Bone marrow (tissue), 2 donors: ENCODE results near the gene WDR59.
A peak's percentile ranks its signal among the peaks of the same experiment; 100 is the strongest.
"Not testable (repeated sequence)": the region's sequence is repeated elsewhere in the genome, so short reads cannot be mapped to it uniquely, and the experiment has no call there.

Experiments used
- DNase-seq, 2 donors: peaks; one replicate each; lab custom pipeline; 2025; lab: John Stamatoyannopoulos, UW

WDR59 gene

GRCh38 chr16:74984529-74985296 is at the start of gene WDR59:
Gene WDR59, minus strand, starts transcription at chr16:74985123. Its CDS starts 106 bp downstream, at chr16:74985017.
- peak; percentile 83 to 99 for DNase-seq

- DNase-seq, result no peak
Measured at GRCh38 chr16:75032655-75033054, 47.7 kb upstream of the WDR59 start.

GRCh38 chr16:75029854-75030253 is 44.9 kb upstream of the WDR59 start:
- no peak for DNase-seq

- no peak for DNase-seq
Measured at GRCh38 chr16:75028544-75029135, 43.7 kb upstream of the WDR59 start.

- DNase-seq, result no peak
Measured at GRCh38 chr16:75027520-75028300, 42.8 kb upstream of the WDR59 start.

GRCh38 chr16:75026892-75027391 is 42.0 kb upstream of the WDR59 start:
- DNase-seq, result no peak

GRCh38 chr16:75026239-75026891 is 41.4 kb upstream of the WDR59 start:
- DNase-seq, result not testable (repeated sequence)

GRCh38 chr16:75025761-75026160 is 40.8 kb upstream of the WDR59 start:
- no peak for DNase-seq

GRCh38 chr16:75024594-75024993 is 39.7 kb upstream of the WDR59 start:
- DNase-seq, result peak in 1 of 2 donors; percentile 32

- no peak for DNase-seq
Measured at GRCh38 chr16:75024182-75024581, 39.3 kb upstream of the WDR59 start.

GRCh38 chr16:75023009-75023408 is 38.1 kb upstream of the WDR59 start:
- DNase-seq, result no peak

- DNase-seq, result no peak
Measured at GRCh38 chr16:75022567-75022966, 37.6 kb upstream of the WDR59 start.

GRCh38 chr16:75021410-75021809 is 36.5 kb upstream of the WDR59 start:
- no peak for DNase-seq

- no peak for DNase-seq
Measured at GRCh38 chr16:75019586-75019985, 34.7 kb upstream of the WDR59 start.

- DNase-seq, result no peak
Measured at GRCh38 chr16:75019007-75019406, 34.1 kb upstream of the WDR59 start.

GRCh38 chr16:75017670-75018525 is 33.0 kb upstream of the WDR59 start:
- DNase-seq, result no peak

- not testable (repeated sequence) for DNase-seq
Measured at GRCh38 chr16:75016451-75017081, 31.6 kb upstream of the WDR59 start.

GRCh38 chr16:75014318-75014717 is 29.4 kb upstream of the WDR59 start:
- no peak for DNase-seq

GRCh38 chr16:75013123-75013522 is 28.2 kb upstream of the WDR59 start:
- not testable (repeated sequence) for DNase-seq

GRCh38 chr16:75012380-75013081 is 27.6 kb upstream of the WDR59 start:
- DNase-seq, result no peak
